GM21381 (cell line): ENCODE results near the gene TBXAS1.

Experiments
- ATAC-seq: cut with Tn5 transposase; IDR thresholded peaks from one replicate; pipeline ENCODE4 v1.9.1; 2021; ENCODE audit warnings: mild to moderate bottlenecking, moderate library complexity; ENCODE audit not compliant: unreplicated experiment

Gene TBXAS1

GRCh38 chr7:139993169-139993568 lies 164.1 kb downstream of the TBXAS1 start:
- ATAC-seq = no peak

GRCh38 chr7:139993592-139993991 lies 164.5 kb downstream of the TBXAS1 start:
- ATAC-seq = no peak

DNA sequence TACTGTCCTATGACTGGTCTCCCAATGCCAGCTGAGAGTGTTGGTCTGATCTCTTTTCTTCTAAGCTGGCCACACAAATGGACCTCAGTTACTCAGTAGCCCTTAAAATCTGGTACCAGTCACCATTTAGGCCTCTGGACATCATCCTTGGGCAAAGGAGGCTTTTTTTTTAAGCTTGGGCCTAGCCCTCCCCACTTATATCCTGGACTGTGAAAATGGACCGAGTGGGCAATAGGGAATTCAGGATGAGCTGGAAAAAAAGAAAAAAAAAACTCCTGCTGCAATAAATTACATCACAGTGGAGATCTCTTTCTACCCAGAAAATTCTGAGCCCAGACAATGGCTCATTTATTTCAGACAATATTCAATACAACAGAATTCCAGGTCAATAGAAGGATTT lies 165.3 kb downstream of the TBXAS1 start:
- ATAC-seq = no peak

GRCh38 chr7:139995017-139995915 lies 166.2 kb downstream of the TBXAS1 start:
- no peak for ATAC-seq

GRCh38 chr7:139998572-139998971 lies 169.5 kb downstream of the TBXAS1 start:
- no peak for ATAC-seq

DNA sequence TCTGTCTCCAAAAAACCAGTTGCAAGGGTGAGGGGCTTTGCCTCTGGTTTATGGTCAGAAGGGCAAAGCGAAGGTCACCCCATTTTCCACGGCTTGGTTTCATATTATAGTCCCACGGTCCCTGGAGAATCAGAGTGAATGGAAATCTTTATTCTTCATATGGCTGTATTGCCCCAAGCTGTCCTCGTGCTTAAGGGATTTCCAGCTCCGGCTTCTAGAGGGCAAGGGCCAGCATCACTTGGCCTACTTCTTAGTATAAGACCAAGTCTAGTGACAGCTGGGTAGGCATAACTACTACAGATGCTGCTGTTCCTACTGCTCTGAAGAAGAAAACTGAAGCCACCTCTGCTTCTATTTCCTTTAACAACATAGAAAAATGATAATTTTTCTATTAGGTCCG lies 170.5 kb downstream of the TBXAS1 start:
- no peak for ATAC-seq

- no peak for ATAC-seq
Observed at GRCh38 chr7:140000666-140001268, 171.7 kb downstream of the TBXAS1 start.

GRCh38 chr7:140003913-140004382 lies 174.9 kb downstream of the TBXAS1 start:
- no peak for ATAC-seq

DNA sequence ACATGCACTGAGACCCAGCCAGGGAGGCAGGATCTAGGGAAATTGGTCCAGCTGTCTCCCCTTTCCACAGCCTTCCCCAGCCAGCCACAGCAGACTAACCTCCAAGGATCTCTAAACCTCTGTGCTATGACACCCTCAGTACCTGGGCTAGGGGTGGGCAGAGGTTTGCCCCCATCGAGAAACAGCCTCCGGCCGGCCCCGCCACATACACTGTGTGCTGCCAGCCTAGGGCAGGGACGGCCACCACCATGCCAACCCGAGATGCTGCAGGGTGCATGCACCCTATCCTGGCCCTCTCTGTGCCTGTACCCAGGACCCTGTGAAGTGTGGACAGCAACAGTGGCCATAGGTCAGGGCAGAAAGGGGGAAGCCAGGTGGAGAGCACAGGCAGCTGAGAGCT lies 175.6 kb downstream of the TBXAS1 start:
- no peak for ATAC-seq

- ATAC-seq = no peak
Observed at GRCh38 chr7:140005341-140005740, 176.3 kb downstream of the TBXAS1 start.

- ATAC-seq = no peak
Observed at GRCh38 chr7:140005754-140006503, 176.9 kb downstream of the TBXAS1 start.

DNA sequence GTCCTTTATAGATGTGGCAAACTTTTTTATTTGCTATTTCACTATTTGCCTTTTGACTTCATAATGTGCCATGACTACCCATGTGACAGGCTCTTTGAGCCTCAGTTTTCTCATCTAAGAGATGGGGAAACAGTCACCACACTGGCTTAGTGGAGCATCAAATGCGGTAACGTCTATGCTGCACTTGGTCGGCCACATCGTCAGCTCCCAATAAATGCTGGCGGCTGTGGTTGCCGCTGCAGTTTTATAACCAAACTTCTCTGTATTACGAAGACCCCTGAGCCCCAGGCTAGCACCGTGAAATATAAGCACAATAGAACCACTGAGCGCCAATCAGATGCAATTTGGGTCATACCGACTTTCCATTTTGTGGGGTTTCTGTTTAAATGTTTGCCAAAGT lies 177.5 kb downstream of the TBXAS1 start:
- no peak for ATAC-seq

GRCh38 chr7:140007051-140007690 lies 178.1 kb downstream of the TBXAS1 start:
- no peak for ATAC-seq

- ATAC-seq = no peak
Observed at GRCh38 chr7:140008755-140009610, 179.9 kb downstream of the TBXAS1 start.

GRCh38 chr7:140009735-140010134 lies 180.7 kb downstream of the TBXAS1 start:
- ATAC-seq = no peak

GRCh38 chr7:140010194-140010895 lies 181.3 kb downstream of the TBXAS1 start:
- ATAC-seq = no peak

DNA sequence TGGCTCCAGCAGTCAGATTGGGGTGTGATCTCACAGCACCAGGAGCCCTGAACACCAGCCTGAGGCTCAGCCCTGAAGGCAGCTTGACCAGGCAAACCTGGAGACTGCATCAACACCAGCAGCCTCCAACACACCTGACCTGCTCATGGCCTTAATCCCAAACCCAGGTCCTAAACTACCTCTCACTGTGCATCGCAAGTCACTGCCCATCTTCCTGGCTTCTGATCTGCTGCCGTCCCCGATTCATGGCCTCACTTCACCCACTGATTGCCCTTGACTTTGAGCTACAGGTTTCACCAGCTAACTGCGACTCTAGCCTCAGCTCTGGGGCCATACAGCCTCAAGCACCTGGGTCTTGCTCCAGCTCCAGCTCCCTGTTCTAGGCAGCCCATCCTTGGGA lies 184.6 kb downstream of the TBXAS1 start:
- ATAC-seq = no peak

DNA sequence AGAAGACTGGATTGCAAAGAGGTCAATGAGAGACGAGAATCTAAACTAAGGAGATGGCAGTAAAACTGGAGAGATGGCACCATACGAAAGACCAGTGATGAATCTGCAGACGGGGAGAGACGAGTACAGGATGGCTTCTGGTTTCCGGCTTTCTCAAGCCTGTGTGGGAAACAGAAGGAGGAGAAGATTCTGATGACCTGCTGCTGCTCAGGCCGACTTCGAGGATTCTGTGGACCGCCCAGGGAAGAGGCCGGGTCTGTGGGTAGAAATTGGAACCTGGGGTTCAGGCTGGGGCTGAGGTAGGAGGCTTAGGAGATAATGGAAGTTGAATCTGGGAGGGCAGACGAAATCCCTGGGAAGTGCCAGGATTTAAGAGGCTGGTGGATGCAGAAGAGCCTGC lies 185.1 kb downstream of the TBXAS1 start:
- no peak for ATAC-seq

- ATAC-seq = no peak
Observed at GRCh38 chr7:140015471-140015970, 186.5 kb downstream of the TBXAS1 start.
